Subcutaneous adipose tissue (tissue), 4 donors: ENCODE results near the gene CRY1. TPM values are rescaled to one million over a fixed set of nuclear protein-coding genes. Genes with fewer than 3 reads are reported as not detected.

Source experiments
- total RNA-seq, 4 donors: library from RNA; depleted of rRNA; stranded (reverse); fragments of >200 nt; gene quantifications; one replicate each; pipeline ENCODE4 v1.1.0, GENCODE V29; 2016
- TF ChIP-seq, protein P1 (sequence below): fragments of 450-650 bp; IDR thresholded peaks from one replicate; pipeline ENCODE4 v1.5.1; 2016; ENCODE audit warnings: low read depth, mild to moderate bottlenecking, control low read depth, antibody characterized with exemption, moderate library complexity

Gene CRY1
- total RNA-seq: 10 to 100 TPM; 13.0 to 40.9 (median 16.8) TPM

DNA sequence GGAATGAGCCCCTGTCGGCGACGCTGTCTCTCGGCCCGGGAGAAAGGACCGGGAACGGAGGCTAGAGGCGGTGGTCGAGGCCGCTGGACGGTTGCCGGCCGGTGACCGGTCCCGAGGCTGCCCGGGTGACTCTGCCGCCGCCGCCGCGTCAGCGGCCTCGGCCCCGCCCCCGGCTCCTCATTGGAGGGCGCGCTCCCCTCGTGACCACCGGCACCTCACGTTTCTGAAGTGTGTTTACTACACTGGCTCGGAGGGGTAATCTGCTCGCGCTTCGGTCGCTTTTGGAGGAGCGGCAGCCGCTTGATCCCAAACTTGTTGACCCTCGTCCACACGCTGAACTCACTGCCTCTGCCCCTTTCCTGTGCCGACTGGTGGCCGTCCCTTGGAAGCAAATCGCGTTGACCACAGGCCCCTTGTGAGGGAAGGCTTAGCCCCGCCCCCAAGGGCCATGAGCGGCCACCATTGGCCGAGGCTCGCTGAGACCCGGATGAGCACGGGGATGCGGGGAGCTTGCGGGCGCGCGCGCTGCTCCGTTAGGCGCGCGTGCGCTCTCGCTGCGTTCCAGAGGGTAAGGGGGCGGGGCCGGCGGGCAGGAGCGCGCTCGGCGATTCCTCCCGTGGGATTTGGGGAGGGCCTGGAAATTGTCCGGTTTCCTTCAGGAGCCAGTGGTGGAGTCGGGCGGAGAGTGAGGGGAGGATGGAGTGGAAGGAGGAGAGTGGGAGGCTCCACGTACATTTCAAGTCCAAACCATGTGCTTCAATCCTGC is at the start of gene CRY1:
Gene CRY1 (minus strand): TSS at position 133 of the 766 bp plus-strand sequence. CDS start 588 bp downstream, outside the sequence.
- TF ChIP-seq, protein P1, sequence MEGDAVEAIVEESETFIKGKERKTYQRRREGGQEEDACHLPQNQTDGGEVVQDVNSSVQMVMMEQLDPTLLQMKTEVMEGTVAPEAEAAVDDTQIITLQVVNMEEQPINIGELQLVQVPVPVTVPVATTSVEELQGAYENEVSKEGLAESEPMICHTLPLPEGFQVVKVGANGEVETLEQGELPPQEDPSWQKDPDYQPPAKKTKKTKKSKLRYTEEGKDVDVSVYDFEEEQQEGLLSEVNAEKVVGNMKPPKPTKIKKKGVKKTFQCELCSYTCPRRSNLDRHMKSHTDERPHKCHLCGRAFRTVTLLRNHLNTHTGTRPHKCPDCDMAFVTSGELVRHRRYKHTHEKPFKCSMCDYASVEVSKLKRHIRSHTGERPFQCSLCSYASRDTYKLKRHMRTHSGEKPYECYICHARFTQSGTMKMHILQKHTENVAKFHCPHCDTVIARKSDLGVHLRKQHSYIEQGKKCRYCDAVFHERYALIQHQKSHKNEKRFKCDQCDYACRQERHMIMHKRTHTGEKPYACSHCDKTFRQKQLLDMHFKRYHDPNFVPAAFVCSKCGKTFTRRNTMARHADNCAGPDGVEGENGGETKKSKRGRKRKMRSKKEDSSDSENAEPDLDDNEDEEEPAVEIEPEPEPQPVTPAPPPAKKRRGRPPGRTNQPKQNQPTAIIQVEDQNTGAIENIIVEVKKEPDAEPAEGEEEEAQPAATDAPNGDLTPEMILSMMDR: no peak

DNA sequence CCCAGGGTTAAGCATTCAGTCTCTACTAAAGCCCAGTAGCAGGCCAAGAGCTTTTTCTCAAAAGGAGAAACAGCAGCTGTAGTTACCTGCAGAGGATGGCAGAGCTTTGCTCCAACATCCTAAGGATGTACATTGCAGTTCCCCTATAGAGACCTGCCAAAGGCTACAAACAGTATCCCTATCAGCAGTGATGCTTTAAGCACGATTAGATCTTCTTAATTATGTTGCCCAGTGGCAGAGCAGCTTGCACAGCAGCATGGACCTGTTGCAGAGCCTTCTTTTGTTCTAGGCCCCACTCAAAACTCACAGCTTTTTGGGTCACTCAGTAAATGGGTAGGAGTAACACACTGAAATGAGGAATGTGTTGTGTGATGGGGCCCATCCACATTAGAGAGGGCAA is 46.4 kb upstream of the CRY1 start:
- TF ChIP-seq, protein P1: no peak

DNA sequence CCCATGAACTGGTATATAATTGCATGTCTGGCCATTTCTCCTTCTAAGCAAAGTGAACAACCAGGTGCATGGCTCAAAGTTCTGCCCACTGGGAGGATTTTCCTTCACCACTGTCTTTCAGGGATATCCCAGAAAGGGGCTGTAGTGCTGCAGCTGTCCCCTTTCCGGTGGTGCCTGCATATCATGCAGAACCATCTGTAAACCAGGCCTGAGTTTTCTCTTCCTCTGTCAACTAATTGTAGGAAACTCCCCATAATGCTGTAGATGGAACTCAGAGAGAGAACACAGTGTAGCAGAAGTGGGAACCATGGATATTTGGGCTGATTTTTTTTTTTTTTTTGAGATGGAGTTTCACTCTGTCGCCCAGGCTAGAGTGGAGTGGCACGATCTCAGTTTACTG is 45.6 kb upstream of the CRY1 start:
- TF ChIP-seq, protein P1: no peak

DNA sequence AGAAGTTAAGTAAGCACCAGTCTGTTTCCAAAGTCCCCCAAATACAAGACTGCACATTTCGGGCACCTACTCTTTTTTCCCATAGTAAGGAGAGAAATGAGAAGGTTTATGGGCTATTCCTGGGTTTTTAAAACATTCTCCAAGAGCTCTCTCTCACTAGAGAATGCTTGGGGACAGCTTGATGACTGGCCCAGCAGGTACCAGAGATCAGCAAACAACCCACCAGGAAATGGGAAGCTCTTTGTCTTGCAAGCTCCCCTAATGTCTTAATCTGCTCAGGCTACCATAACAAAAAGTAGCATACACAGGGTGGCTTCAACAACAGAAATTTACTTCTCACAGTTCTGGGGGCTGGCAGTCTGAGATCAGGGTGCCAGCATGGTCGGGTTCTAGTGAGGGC is 41.8 kb upstream of the CRY1 start:
- TF ChIP-seq, protein P1: no peak

GRCh38 chr12:107134558-107134957 is 41.2 kb upstream of the CRY1 start:
- TF ChIP-seq, protein P1: no peak

- TF ChIP-seq, protein P1: no peak
Measured at GRCh38 chr12:107133462-107133861, 40.1 kb upstream of the CRY1 start.

GRCh38 chr12:107131832-107132616 is 38.7 kb upstream of the CRY1 start:
- TF ChIP-seq, protein P1: no peak
